Spleen (tissue), 7 donors: Measurements from ENCODE around the gene FRMD5.

Experiments used
- POLR2A ChIP-seq, 3 donors: fragments of 450-650 bp; IDR thresholded peaks; one replicate each; pipeline ENCODE4 v1.5.1; 2017; ENCODE audit warnings: antibody characterized with exemption in 3 of 3, mild to moderate bottlenecking in 1 of 3
- TF ChIP-seq, protein P1 (sequence below), 11 experiments: fragments of 200-600 bp in 7 of 11; fragments of 450-650 bp in 4 of 11; sonication (generic) in 4 of 11; IDR thresholded peaks in 8 of 11; conservative IDR thresholded peaks in 3 of 11; 1 replicate in 7 of 11; 2 replicates in 4 of 11; pipeline versions ENCODE4 v1.4.0 to v1.8.0; 2016 to 2021; ENCODE audit warnings: antibody characterized with exemption in 11 of 11, inconsistent platforms in 4 of 11, mild to moderate bottlenecking in 1 of 11
- donor health status: DM: no; HTN: no; CAD: no; lungs with moderate emphysema.
- donor health status: DM: no; HTN: no; CAD: no.
- donor health status: DM: no; HTN: no; CAD: no.

DNA sequence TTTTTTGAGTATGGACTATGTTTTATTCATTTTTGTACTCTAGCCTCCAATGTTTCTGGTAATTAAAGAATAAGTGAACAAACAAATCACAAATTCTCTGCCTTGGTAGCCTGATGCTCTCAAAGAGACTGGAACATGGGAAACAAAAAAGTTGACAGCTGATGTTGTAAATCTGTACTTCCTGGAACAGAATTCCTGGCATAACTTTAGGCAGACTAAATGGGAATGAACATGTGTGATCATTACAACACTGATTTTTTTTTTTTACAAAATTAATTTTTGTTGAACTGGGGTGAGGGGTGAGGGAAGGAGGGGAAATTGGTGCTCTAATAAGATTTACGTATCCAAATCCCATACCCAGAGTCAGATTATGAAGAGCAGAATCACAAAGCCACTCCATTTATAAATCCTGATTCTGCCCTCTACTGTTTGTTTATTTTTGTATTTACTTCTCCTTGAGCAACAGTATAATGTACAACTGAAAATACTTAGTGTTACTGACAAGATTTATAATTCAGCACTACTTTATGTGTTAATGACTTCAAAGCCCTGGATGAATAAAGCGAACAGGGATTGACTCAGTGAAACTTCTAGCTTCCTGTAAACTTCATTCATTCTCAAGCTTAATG, 165.0 kb downstream of the FRMD5 start:
- no peak for TF ChIP-seq POLR2A (IDR thresholded peaks at IDR 0.05)
- TF ChIP-seq, protein P1, sequence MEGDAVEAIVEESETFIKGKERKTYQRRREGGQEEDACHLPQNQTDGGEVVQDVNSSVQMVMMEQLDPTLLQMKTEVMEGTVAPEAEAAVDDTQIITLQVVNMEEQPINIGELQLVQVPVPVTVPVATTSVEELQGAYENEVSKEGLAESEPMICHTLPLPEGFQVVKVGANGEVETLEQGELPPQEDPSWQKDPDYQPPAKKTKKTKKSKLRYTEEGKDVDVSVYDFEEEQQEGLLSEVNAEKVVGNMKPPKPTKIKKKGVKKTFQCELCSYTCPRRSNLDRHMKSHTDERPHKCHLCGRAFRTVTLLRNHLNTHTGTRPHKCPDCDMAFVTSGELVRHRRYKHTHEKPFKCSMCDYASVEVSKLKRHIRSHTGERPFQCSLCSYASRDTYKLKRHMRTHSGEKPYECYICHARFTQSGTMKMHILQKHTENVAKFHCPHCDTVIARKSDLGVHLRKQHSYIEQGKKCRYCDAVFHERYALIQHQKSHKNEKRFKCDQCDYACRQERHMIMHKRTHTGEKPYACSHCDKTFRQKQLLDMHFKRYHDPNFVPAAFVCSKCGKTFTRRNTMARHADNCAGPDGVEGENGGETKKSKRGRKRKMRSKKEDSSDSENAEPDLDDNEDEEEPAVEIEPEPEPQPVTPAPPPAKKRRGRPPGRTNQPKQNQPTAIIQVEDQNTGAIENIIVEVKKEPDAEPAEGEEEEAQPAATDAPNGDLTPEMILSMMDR (IDR thresholded peaks at IDR 0.05 in 8 of 11, conservative IDR thresholded peaks at IDR 0.05 in 3 of 11): no peak
